ENCODE results near the gene THEMIS. TPM values are rescaled to one million over a fixed set of nuclear protein-coding genes. Genes with fewer than 3 reads are reported as not detected.

The THEMIS gene
- total and polyA plus RNA-seq, 2 of the 4 experiments (the other 2 are of a cell fraction) = not detected

GRCh38 chr6:127933852-127934840, 33.3 kb upstream of the THEMIS start:
- CTCF ChIA-PET = no interaction called here
- TF ChIP-seq BHLHE40 (IDR thresholded peaks at IDR 0.05; ENCODE audit: low read depth, low read length) (no peak), MAFK (IDR thresholded peaks at IDR 0.05; ENCODE audit: low read depth, low read length) (no peak)
- dilution Hi-C loops (cut with HindIII; ENCODE audit: low sequenced_read_pairs, unreplicated experiment) = no loop called here
- Histone ChIP-seq H3K27me3 (ENCODE audit: control insufficient read depth, insufficient read depth, low read length) (no peaks in the 10 kb centered on the region), H4K91ac (ENCODE audit: insufficient read depth, low read depth, low read length) (no peak overlapping the region), H3K14ac (replicated peaks; ENCODE audit: low read depth, low read length) (no peak overlapping the region), H4K20me1 (ENCODE audit: insufficient read depth, low read length) (no peaks in the 10 kb centered on the region), H2BK15ac (ENCODE audit: low read depth, low read length) (no peak overlapping the region), H2AK5ac (ENCODE audit: low read depth, low read length) (no peak overlapping the region), H3K9me3 (ENCODE audit: control insufficient read depth, insufficient read depth, low read length) (peaks cover 5% of the 10 kb centered on the region), H3K9me1 (ENCODE audit: insufficient read depth, low read length) (no peaks in the 10 kb centered on the region), H2BK120ac (ENCODE audit: low read depth, low read length) (no peak overlapping the region), H3K4me1 (ENCODE audit: control insufficient read depth, insufficient read depth, low read length) (no peaks in the 10 kb centered on the region; the same call in 1 of the 2 replicates), H2AFZ (replicated peaks; ENCODE audit: low read length, poor library complexity) (no peak overlapping the region), H4K5ac (ENCODE audit: low read depth, low read length) (no peak overlapping the region), H3K23ac (ENCODE audit: low read depth, low read length) (no peak overlapping the region), H3K4me2 (ENCODE audit: low read depth, low read length) (no peak overlapping the region), H2BK20ac (ENCODE audit: low read depth, low read length) (no peak overlapping the region), H3K56ac (ENCODE audit: extremely low read depth, insufficient read depth, low read length) (no peak overlapping the region), H3K79me1 (ENCODE audit: low read depth in 1 of 2, low read length in 2 of 2) (no peaks in the 10 kb centered on the region), H2AK9ac (replicated peaks; ENCODE audit: low read depth, low read length, poor library complexity) (no peak overlapping the region), H4K8ac (ENCODE audit: low read depth in 2 of 2, low read length in 2 of 2) (no peak overlapping the region), H3K9ac (ENCODE audit: low read depth, low read length) (no peak overlapping the region), H3K27ac (ENCODE audit: insufficient read depth, low read length) (no peak overlapping the region), H3K4ac (ENCODE audit: low read depth, low read length) (no peak overlapping the region), H2BK5ac (ENCODE audit: low read depth, low read length, poor library complexity, severe bottlenecking) (no peak overlapping the region), H3K18ac (ENCODE audit: low read depth, low read length) (no peak overlapping the region), H3K36me3 (ENCODE audit: control insufficient read depth, insufficient read depth, low read length) (no peaks in the 10 kb centered on the region), H3K4me3 (ENCODE audit: insufficient read depth, low read depth, low read length) (no peak overlapping the region)
- in situ Hi-C loops (cut with MboI; ENCODE audit: low sequenced_read_pairs) = no loop called here
- intact Hi-C loops (cut with micrococcal nuclease) = no loop called here
- POLR2A ChIA-PET (ENCODE audit: unreplicated experiment) = no interaction called here
- BruUV-seq (replicated peaks) = no TSS peak
- WGBS, 2 experiments (ENCODE audit: extremely low coverage in 2 of 2, insufficient read length in 1 of 2) = no CpG with 5 or more reads among the region's 7 CpGs
- DNase-seq = no peak
- no peak for ATAC-seq (ENCODE audit: low read depth)

All from IMR-90 (cell line).